ENCODE measurements around the gene SF3B4.
A peak's percentile ranks its signal among the peaks of the same experiment; 100 is the strongest.
"Not testable (repeated sequence)": the region's sequence is repeated elsewhere in the genome, so short reads cannot be mapped to it uniquely, and the experiment has no call there.

The SF3B4 gene

GRCh38 chr1:149927563-149928400 lies at the start of gene SF3B4:
Gene SF3B4 (minus strand): TSS chr1:149927803. CDS start chr1:149927759, 44 bp downstream.
- DNase-seq (ENCODE audit: low read depth in 2 of 3, low spot score in 1 of 3), result peak; percentile 89 to 94 (median 92)

- no peak for DNase-seq (ENCODE audit: low read depth in 2 of 3, low spot score in 1 of 3)
Observed at GRCh38 chr1:149977345-149977744, 49.7 kb upstream of the SF3B4 start.

GRCh38 chr1:149972547-149972946 lies 44.9 kb upstream of the SF3B4 start:
- no peak for DNase-seq (ENCODE audit: low read depth in 2 of 3, low spot score in 1 of 3)

GRCh38 chr1:149967646-149968045 lies 40.0 kb upstream of the SF3B4 start:
- no peak for DNase-seq (ENCODE audit: low read depth in 2 of 3, low spot score in 1 of 3)

- DNase-seq (ENCODE audit: low read depth in 2 of 3, low spot score in 1 of 3), result no peak
Observed at GRCh38 chr1:149967041-149967440, 39.4 kb upstream of the SF3B4 start.

- DNase-seq (ENCODE audit: low read depth in 2 of 3, low spot score in 1 of 3), result no peak
Observed at GRCh38 chr1:149966405-149966804, 38.8 kb upstream of the SF3B4 start.

GRCh38 chr1:149965440-149965839 lies 37.8 kb upstream of the SF3B4 start:
- DNase-seq (ENCODE audit: low read depth in 2 of 3, low spot score in 1 of 3), result no peak

GRCh38 chr1:149963358-149963757 lies 35.8 kb upstream of the SF3B4 start:
- DNase-seq (ENCODE audit: low read depth in 2 of 3, low spot score in 1 of 3), result no peak

GRCh38 chr1:149962736-149963135 lies 35.1 kb upstream of the SF3B4 start:
- no peak for DNase-seq (ENCODE audit: low read depth in 2 of 3, low spot score in 1 of 3)

- DNase-seq (ENCODE audit: low read depth in 2 of 3, low spot score in 1 of 3), result peak in 1 of 3 donors; percentile 44
Observed at GRCh38 chr1:149962039-149962647, 34.5 kb upstream of the SF3B4 start.

- DNase-seq (ENCODE audit: low read depth in 2 of 3, low spot score in 1 of 3), result not testable (repeated sequence)
Observed at GRCh38 chr1:149957548-149957947, 29.9 kb upstream of the SF3B4 start.

GRCh38 chr1:149949911-149950310 lies 22.3 kb upstream of the SF3B4 start:
- no peak for DNase-seq (ENCODE audit: low read depth in 2 of 3, low spot score in 1 of 3)

- no peak for DNase-seq (ENCODE audit: low read depth in 2 of 3, low spot score in 1 of 3)
Observed at GRCh38 chr1:149945206-149945605, 17.6 kb upstream of the SF3B4 start.

- no peak for DNase-seq (ENCODE audit: low read depth in 2 of 3, low spot score in 1 of 3)
Observed at GRCh38 chr1:149942885-149943284, 15.3 kb upstream of the SF3B4 start.

GRCh38 chr1:149942207-149942606 lies 14.6 kb upstream of the SF3B4 start:
- DNase-seq (ENCODE audit: low read depth in 2 of 3, low spot score in 1 of 3), result no peak

GRCh38 chr1:149940427-149940826 lies 12.8 kb upstream of the SF3B4 start:
- DNase-seq (ENCODE audit: low read depth in 2 of 3, low spot score in 1 of 3), result no peak

GRCh38 chr1:149938668-149939003 lies 11.0 kb upstream of the SF3B4 start:
- not testable (repeated sequence) for DNase-seq (ENCODE audit: low read depth in 2 of 3, low spot score in 1 of 3)

GRCh38 chr1:149937759-149938158 lies 10.2 kb upstream of the SF3B4 start:
- DNase-seq (ENCODE audit: low read depth in 2 of 3, low spot score in 1 of 3), result peak in 1 of 3 donors; percentile 27

GRCh38 chr1:149936992-149937705 lies 9.5 kb upstream of the SF3B4 start:
- DNase-seq (ENCODE audit: low read depth in 2 of 3, low spot score in 1 of 3), result no peak

- no peak for DNase-seq (ENCODE audit: low read depth in 2 of 3, low spot score in 1 of 3)
Observed at GRCh38 chr1:149936170-149936991, 8.8 kb upstream of the SF3B4 start, which contains the start of gene MTMR11. Gene MTMR11 (minus strand): TSS chr1:149936879. CDS start chr1:149936647, 232 bp downstream.

GRCh38 chr1:149934356-149934755 lies 6.8 kb upstream of the SF3B4 start:
- DNase-seq (ENCODE audit: low read depth in 2 of 3, low spot score in 1 of 3), result no peak

Measured in stimulated activated CD4-positive, alpha-beta T cell treated with anti-CD3 and anti-CD28 coated beads, Interleukin-12 subunit alpha, Interleukin-12 subunit beta, amount 100 ng/mL, for 48 hours (primary cell).